ENCODE data around the gene EIF1AD.

The EIF1AD gene

DNA sequence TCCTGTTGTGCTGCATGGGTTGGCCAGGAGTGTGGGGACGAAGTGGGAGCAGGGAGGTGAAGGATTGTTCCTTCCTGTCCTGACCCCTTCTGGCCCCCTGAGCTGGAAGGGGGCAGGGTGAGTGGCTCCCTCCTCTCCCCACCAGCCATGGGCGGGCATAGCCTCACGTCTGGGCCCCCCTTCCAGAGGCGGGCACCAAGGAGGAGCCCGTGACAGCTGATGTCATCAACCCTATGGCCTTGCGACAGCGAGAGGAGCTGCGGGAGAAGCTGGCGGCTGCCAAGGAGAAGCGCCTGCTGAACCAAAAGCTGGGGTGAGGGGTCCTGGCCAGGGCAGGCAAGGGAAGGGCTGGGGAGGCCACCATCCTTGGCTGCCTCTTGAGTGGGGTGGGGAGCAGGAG, 37.1 kb downstream of the EIF1AD start:
- in situ Hi-C loops (cut with MboI; ENCODE audit: low pct_unique_long_range_greater_than_20kb, low sequenced_read_pairs, unreplicated experiment) = no loop called here
- TF ChIP-seq, protein P1, sequence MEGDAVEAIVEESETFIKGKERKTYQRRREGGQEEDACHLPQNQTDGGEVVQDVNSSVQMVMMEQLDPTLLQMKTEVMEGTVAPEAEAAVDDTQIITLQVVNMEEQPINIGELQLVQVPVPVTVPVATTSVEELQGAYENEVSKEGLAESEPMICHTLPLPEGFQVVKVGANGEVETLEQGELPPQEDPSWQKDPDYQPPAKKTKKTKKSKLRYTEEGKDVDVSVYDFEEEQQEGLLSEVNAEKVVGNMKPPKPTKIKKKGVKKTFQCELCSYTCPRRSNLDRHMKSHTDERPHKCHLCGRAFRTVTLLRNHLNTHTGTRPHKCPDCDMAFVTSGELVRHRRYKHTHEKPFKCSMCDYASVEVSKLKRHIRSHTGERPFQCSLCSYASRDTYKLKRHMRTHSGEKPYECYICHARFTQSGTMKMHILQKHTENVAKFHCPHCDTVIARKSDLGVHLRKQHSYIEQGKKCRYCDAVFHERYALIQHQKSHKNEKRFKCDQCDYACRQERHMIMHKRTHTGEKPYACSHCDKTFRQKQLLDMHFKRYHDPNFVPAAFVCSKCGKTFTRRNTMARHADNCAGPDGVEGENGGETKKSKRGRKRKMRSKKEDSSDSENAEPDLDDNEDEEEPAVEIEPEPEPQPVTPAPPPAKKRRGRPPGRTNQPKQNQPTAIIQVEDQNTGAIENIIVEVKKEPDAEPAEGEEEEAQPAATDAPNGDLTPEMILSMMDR (IDR thresholded peaks at IDR 0.05; ENCODE audit: extremely low read depth, insufficient read depth, missing control alignments) = no peak
- DNase-seq (ENCODE audit: low spot score) = no peak

DNA sequence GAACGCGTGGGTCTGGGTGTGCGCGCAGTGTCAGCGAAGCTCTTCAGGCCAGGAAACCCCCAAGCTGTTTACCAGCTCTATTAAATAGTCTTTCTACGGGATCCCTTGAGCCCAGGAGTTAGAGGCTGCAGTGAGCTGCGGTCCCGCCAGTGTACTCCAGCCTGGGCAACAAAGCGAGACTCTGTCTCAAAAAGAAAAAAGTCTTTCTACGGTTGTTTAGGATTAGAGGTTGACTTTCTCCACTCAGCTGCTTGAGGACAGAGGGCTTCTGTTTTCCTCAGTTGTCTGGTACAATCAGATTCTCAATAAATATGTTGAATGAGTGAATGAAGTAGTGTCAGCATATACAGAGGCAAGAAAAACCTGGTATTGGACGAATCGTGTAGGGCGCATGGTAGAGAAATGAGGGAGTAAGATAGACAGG, 39.8 kb downstream of the EIF1AD start:
- in situ Hi-C loops (cut with MboI; ENCODE audit: low pct_unique_long_range_greater_than_20kb, low sequenced_read_pairs, unreplicated experiment) = no loop called here
- TF ChIP-seq, protein P1 (IDR thresholded peaks at IDR 0.05; ENCODE audit: extremely low read depth, insufficient read depth, missing control alignments) = no peak
- no peak for DNase-seq (ENCODE audit: low spot score)

DNA sequence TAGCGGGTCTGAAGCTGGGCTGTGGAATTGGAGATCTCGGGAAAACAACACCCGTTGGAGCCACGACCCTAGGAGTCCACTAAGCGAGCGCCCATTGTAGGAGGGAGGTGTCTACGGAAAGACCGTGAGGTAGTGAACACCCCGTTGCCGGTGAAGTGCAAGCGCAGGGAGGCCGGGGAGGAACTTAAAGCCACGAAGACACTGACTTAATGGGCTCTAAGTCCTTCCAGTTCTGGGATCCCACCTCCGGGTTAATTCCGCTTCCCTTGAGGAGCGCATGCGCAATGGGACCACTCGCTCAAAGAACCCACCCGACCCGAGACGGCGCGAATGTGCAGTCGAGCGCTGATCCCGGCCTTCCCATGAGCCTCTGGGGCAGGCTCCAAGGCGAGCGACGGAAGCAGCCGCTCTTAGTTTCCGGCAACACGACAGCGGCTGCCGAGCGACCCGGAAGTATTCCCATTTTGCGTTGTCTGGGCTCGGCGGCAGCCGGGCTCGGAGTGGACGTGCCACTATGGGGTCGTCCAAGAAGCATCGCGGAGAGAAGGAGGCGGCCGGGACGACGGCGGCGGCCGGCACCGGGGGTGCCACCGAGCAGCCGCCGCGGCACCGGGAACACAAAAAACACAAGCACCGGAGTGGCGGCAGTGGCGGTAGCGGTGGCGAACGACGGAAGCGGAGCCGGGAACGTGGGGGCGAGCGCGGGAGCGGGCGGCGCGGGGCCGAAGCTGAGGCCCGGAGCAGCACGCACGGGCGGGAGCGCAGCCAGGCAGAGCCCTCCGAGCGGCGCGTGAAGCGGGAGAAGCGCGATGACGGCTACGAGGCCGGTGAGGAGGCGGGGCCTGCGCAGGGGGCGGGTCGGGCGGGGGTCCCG, 40.5 kb downstream of the EIF1AD start, which contains the start of gene SART1:
SART1 (plus strand) TSS at position 468 of the 874 bp plus-strand sequence; CDS start at position 515, 47 bp downstream.
- TF ChIP-seq, protein P1 (IDR thresholded peaks at IDR 0.05; ENCODE audit: extremely low read depth, insufficient read depth, missing control alignments) = no peak
- peak; percentile 100 for DNase-seq (ENCODE audit: low spot score)
- in situ Hi-C loops (cut with MboI; ENCODE audit: low pct_unique_long_range_greater_than_20kb, low sequenced_read_pairs, unreplicated experiment) = no loop called here

DNA sequence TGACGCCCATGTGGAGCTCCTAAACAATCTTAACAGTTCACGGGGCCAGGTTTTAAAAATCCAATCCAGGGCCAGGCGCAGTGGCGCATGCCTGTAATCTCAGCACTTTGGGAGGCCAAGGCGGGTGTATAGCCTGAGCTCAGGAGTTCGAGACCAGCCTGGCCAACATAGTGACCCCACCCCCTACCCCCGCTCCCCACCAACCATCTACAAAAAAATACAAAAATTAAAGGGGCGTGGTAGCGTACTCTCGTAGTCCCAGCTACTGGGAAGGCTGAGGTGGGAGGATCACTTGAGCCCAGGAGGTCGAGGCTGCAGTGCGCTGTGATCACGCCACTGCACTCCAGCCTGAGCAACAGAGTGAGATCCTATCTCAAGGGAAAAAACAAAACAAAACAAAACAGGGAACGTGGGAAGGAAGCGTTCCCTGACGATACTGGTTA, 41.1 kb downstream of the EIF1AD start:
- in situ Hi-C loops (cut with MboI; ENCODE audit: low pct_unique_long_range_greater_than_20kb, low sequenced_read_pairs, unreplicated experiment) = no loop called here
- TF ChIP-seq, protein P1 (IDR thresholded peaks at IDR 0.05; ENCODE audit: extremely low read depth, insufficient read depth, missing control alignments) = no peak
- no peak for DNase-seq (ENCODE audit: low spot score)

DNA sequence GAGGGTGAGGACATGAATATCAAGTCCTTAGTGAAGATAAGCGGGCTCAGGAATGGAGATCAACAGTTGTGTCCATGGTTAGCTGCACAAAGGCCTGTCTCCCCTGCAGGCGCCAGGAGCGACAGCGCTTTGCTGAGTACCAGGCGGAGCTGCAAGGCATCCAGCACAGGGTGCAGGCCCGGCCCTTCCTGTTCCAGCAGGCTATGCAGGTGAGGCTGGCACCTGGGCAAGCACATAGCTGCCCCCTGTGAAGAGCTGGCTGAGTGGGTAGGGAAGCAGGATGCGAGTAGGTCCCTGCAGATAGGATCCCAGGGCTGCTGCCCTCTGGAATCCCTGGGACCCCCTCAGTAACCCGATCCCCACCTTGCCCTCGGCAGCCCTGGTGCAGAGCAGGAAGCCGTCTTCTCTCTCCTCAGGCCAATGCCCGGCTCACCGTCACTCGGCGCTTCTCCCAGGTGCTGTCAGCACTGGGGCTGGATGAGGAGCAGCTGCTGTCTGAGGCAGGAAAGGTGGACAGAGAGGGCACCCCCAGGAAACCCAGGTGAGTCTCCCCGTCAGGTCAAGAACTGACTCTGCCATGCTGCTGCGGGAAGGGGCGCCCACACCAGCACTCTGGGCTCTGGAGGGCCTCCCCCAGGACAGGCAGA, 43.1 kb downstream of the EIF1AD start:
- TF ChIP-seq, protein P1 (IDR thresholded peaks at IDR 0.05; ENCODE audit: extremely low read depth, insufficient read depth, missing control alignments) = no peak
- in situ Hi-C loops (cut with MboI; ENCODE audit: low pct_unique_long_range_greater_than_20kb, low sequenced_read_pairs, unreplicated experiment) = no loop called here
- no peak for DNase-seq (ENCODE audit: low spot score)

DNA sequence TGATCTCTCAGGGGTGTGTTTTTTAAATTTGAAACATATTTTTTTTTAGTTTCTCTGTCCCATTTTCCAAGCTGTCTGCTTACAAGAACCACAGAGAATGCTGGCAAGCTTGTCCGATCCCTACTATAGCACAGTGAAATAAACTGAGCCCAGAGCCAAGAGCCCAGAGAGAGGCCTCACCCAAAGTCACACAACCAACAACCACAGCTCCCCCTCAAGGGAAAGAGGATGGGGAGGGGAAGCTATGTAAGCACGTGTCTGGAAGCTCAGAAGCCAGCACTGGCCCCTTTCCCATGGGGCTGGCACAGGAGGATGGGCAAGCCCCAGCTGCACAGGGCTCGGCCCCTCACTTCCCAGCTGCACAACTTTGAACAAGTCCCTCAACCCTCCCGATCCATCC, 43.7 kb downstream of the EIF1AD start:
- TF ChIP-seq, protein P1 (IDR thresholded peaks at IDR 0.05; ENCODE audit: extremely low read depth, insufficient read depth, missing control alignments) = no peak
- in situ Hi-C loops (cut with MboI; ENCODE audit: low pct_unique_long_range_greater_than_20kb, low sequenced_read_pairs, unreplicated experiment) = no loop called here
- DNase-seq (ENCODE audit: low spot score) = no peak
